Colonic mucosa (tissue), 4 donors: ENCODE results near the gene KCP. TPM values are rescaled to one million over a fixed set of nuclear protein-coding genes. Genes with fewer than 3 reads are reported as not detected.

Experiments used
- DNase-seq: peaks from one replicate; pipeline ENCODE4 v3.0.0-alpha.2; 2020
- H3K27ac ChIP-seq: fragments of 200-600 bp; one replicate; pipeline ENCODE4 v1.8.0; 2021
- H3K27me3 ChIP-seq: fragments of 200-600 bp; one replicate; pipeline ENCODE4 v1.8.0; 2021
- H3K36me3 ChIP-seq: fragments of 200-600 bp; one replicate; pipeline ENCODE4 v1.8.0; 2021
- H3K4me1 ChIP-seq: fragments of 200-600 bp; one replicate; pipeline ENCODE4 v1.8.0; 2021; ENCODE audit warnings: mild to moderate bottlenecking
- H3K4me3 ChIP-seq: fragments of 200-600 bp; one replicate; pipeline ENCODE4 v1.8.0; 2021
- H3K9ac ChIP-seq, 2 donors: one replicate each; pipeline ENCODE4 v1.7.0; 2013; ENCODE audit warnings: control low read depth in 2 of 2, low read depth in 2 of 2, low read length in 2 of 2
- H3K9me3 ChIP-seq: fragments of 200-600 bp; one replicate; pipeline ENCODE4 v1.8.0; 2021
- intact Hi-C: fragments of 100-400 bp; cut with DNase I; formaldehyde crosslinking; loops from one replicate; pipeline ENCODE4 v1.14.1; 2022
- total RNA-seq, 2 donors: library from RNA; stranded (reverse); fragmentation: NEBNext Ultra II Directional in 1 of 2; extraction: Animal tissue kit (Norgen Biotek cat#: 25700) in 1 of 2; gene quantifications; one replicate each; pipeline ENCODE4 v1.2.1, GENCODE V29; 2021
- TF ChIP-seq, protein P1 (sequence below): fragments of 200-600 bp; IDR thresholded peaks from one replicate; pipeline ENCODE4 v1.8.0; 2022; ENCODE audit warnings: antibody characterized with exemption, mild to moderate bottlenecking
- donor health status: healthy.
- donor health status: DM: no; HTN: no; CAD: no.
- donor health status: DM: no; HTN: no; CAD: no.

Gene KCP
- total RNA-seq, 2 donors from 2014 or later = 0.64 to 1.1 TPM

DNA sequence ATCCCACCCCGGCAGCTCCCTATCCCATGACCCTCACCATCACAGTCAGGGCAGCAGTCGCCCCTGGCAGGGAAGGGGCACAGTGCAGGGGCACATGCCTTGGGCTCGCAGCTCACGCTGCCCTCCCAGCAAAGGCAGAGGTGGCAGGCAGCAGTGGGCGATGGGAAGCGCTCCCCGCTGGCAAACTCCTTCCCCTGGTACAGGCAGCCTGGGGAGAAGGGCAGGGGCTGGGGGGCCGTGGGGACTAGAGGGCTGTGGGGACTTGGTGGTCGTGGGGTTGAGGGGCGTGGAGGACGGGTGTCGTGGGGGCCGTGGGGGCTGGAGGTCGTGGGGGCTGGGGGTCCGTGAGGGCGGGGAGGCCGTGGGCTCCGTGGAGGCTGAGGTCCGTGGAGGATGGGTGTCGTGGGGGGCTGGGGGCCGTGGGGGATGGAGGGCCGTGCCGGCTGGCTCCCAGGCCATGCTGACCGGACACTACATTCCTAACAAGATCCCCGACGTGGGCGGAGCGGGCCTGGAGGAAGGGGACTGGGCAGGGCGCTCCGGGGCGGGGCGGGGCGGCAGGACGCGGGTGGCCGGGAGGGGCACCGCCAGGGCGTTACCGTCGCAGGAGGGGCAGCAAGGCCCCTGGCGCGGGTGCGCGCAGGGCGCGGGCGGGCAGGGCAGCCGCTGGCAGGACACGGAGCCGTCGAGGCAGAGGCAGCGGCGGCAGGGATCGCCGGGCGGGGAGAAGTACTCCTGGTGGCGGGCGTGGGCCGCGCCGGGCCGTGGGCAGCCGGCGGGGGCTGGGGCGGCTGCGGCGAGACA lies 20.0 kb downstream of the KCP start:
- Histone ChIP-seq H3K4me1 (no peaks in the 10 kb centered on the region), H3K4me3 (peak overlapping the region; percentile 22), H3K36me3 (no peaks in the 10 kb centered on the region), H3K9ac (peak overlapping the region in 1 of 2 donors; percentile 8), H3K27ac (no peak overlapping the region), H3K27me3 (peaks cover 12% of the 10 kb centered on the region), H3K9me3 (no peaks in the 10 kb centered on the region)
- TF ChIP-seq, protein P1, sequence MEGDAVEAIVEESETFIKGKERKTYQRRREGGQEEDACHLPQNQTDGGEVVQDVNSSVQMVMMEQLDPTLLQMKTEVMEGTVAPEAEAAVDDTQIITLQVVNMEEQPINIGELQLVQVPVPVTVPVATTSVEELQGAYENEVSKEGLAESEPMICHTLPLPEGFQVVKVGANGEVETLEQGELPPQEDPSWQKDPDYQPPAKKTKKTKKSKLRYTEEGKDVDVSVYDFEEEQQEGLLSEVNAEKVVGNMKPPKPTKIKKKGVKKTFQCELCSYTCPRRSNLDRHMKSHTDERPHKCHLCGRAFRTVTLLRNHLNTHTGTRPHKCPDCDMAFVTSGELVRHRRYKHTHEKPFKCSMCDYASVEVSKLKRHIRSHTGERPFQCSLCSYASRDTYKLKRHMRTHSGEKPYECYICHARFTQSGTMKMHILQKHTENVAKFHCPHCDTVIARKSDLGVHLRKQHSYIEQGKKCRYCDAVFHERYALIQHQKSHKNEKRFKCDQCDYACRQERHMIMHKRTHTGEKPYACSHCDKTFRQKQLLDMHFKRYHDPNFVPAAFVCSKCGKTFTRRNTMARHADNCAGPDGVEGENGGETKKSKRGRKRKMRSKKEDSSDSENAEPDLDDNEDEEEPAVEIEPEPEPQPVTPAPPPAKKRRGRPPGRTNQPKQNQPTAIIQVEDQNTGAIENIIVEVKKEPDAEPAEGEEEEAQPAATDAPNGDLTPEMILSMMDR = no peak
- intact Hi-C loops = no loop called here
- DNase-seq = peak; percentile 65

GRCh38 chr7:128889121-128889520 lies 21.4 kb downstream of the KCP start:
- Histone ChIP-seq H3K27ac (no peak overlapping the region), H3K4me3 (no peak overlapping the region), H3K36me3 (no peaks in the 10 kb centered on the region), H3K9ac (no peak overlapping the region), H3K4me1 (no peaks in the 10 kb centered on the region), H3K9me3 (no peaks in the 10 kb centered on the region), H3K27me3 (peaks cover 12% of the 10 kb centered on the region)
- TF ChIP-seq, protein P1 = no peak
- intact Hi-C loops = loop anchor here (10.0 kb wide), 1 partner anchor 284 kb away; no protein-coding TSS in a partner anchor
- no peak for DNase-seq

DNA sequence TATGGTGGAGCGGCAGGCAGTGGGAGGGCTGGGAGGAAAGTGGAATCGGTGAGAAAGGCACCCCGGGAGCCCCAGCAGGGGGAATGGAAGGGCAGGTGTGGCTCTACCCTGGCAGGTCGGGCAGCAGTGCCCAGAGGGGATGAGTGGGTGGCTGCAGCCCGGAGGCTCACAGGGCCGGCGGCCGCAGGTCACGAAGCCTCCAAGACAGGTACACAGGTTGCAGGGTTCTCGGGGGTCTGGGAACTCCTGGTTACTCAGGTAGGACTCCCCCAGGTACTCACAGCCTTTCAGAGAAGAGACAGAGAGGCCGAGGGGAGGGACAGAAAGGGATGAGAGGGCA lies 21.8 kb downstream of the KCP start:
- no peak overlapping the region for H3K4me3 ChIP-seq
- no peak for DNase-seq
- TF ChIP-seq, protein P1 = no peak
- no peaks in the 10 kb centered on the region for H3K36me3 ChIP-seq
- H3K9me3 ChIP-seq = no peaks in the 10 kb centered on the region
- intact Hi-C loops = loop anchor here (10.0 kb wide), 1 partner anchor 284 kb away; no protein-coding TSS in a partner anchor
- no peak overlapping the region for H3K9ac ChIP-seq
- peaks cover 12% of the 10 kb centered on the region for H3K27me3 ChIP-seq
- H3K27ac ChIP-seq = no peak overlapping the region
- H3K4me1 ChIP-seq = no peaks in the 10 kb centered on the region

DNA sequence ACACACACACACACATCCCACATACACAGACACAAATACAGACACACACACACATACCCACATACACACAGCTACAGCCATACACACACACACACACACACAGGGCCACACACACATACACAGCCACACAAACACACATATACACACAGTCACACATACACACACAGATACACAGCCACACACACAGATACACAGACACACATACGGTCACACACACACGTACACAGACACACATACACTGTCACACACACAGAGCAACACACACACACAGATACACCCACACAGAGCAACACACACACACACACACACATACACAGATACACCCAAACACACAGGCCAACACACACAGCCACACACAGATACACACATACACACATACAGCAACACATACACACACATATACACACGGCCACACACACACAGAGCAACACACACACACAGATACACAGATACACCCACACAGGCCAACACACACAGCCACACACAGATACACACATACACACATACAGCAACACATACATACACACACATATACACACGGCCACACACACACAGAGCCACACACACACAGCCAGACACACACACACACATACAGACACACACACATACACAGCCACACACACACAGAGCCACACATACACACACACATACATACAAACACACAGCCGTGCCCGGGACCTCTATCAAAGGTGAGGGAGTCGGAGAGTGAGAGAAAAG lies 22.3 kb downstream of the KCP start:
- no peak overlapping the region for H3K9ac ChIP-seq
- peaks cover 12% of the 10 kb centered on the region for H3K27me3 ChIP-seq
- H3K36me3 ChIP-seq = no peaks in the 10 kb centered on the region
- intact Hi-C loops = loop anchor here (10.0 kb wide), 1 partner anchor 283 kb away; no protein-coding TSS in a partner anchor
- no peak overlapping the region for H3K4me3 ChIP-seq
- no peak for DNase-seq
- H3K4me1 ChIP-seq = no peaks in the 10 kb centered on the region
- no peak overlapping the region for H3K27ac ChIP-seq
- H3K9me3 ChIP-seq = no peaks in the 10 kb centered on the region
- TF ChIP-seq, protein P1 = no peak

GRCh38 chr7:128887169-128888038 lies 23.1 kb downstream of the KCP start:
- peaks cover 12% of the 10 kb centered on the region for H3K27me3 ChIP-seq
- no peaks in the 10 kb centered on the region for H3K36me3 ChIP-seq
- no peak overlapping the region for H3K4me3 ChIP-seq
- DNase-seq = no peak
- intact Hi-C loops = loop anchor here (10.0 kb wide), 1 partner anchor 283 kb away; no protein-coding TSS in a partner anchor
- no peaks in the 10 kb centered on the region for H3K4me1 ChIP-seq
- no peak overlapping the region for H3K27ac ChIP-seq
- H3K9ac ChIP-seq = no peak overlapping the region
- TF ChIP-seq, protein P1 = no peak
- no peaks in the 10 kb centered on the region for H3K9me3 ChIP-seq
